SK-MEL-5 (cell line): ENCODE measurements around the gene ELL. TPM values are rescaled to one million over a fixed set of nuclear protein-coding genes. Genes with fewer than 3 reads are reported as not detected.
A peak's percentile ranks its signal among the peaks of the same experiment; 100 is the strongest.

Experiments
- DNase-seq: peaks from one replicate; pipeline ENCODE4 v3.0.0-alpha.2; 2016; ENCODE audit warnings: low read depth, low spot score
- in situ Hi-C: cut with HindIII; loops from 2 replicates; pipeline ENCODE4 v1.10.0; 2016; ENCODE audit warnings: low sequenced_read_pairs, high pct_unique_total_duplicates, low pct_unique_long_range_greater_than_20kb
- total RNA-seq: library from RNA; depleted of rRNA; stranded (reverse); fragments of >200 nt; shearing (Covaris generic); gene quantifications from 2 replicates; pipeline ENCODE4 v1.2.3, GENCODE V29; 2014

The ELL gene
- total RNA-seq, 1 experiment from 2014 or later = 4.0 TPM

DNA sequence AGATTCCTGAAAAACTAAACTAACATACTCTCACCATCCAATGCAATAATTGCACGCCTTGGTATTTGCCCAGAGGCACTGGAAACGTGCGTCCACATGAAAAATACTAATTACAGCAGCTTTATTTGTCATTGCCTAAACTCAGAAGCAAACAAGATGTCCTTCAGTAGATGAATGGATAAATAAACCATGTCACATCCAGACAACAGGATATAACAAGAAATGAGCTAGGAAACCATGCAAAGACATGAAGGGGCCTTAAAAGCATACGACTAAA lies 25.0 kb downstream of the ELL start:
- in situ Hi-C loops = no loop called here
- no peak for DNase-seq

DNA sequence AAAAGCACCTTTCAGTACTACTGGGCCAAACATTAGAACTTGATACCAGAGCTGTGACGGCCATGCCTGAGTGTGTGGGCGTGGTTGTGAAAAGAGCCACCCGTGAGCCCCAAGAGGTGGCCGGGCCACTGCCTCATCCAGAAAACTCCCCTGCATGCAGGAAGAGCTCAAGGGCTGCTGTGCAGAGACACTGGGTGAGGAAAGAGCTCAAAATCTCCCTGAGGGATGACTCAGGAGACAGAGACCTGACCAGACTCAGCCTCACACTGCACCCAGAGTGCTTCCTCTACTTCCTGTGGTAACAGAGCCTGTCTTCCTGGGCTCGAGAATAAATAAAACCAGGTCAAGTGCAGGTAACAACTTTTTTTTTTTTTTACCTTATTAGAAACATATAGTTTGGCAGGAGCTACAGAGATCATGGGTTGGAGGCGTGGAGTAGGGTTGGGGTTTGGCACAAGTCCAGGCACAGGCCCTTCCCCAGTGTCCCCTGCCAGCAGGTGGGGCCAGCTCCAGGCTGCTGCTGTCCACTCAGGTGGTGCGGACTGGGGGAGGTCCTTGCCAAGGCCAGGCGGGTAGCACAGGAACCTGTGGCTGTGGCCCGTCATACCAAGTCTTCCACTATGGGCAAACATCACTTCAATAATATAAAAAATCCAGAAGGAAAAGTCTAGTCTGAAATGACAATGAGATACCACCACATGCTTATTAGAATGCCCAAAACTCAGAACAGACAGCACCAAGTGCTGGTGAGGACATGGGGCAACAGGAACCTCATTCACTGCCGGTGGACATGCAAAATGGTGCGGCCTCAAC lies 25.5 kb downstream of the ELL start:
- DNase-seq = no peak
- in situ Hi-C loops = no loop called here

DNA sequence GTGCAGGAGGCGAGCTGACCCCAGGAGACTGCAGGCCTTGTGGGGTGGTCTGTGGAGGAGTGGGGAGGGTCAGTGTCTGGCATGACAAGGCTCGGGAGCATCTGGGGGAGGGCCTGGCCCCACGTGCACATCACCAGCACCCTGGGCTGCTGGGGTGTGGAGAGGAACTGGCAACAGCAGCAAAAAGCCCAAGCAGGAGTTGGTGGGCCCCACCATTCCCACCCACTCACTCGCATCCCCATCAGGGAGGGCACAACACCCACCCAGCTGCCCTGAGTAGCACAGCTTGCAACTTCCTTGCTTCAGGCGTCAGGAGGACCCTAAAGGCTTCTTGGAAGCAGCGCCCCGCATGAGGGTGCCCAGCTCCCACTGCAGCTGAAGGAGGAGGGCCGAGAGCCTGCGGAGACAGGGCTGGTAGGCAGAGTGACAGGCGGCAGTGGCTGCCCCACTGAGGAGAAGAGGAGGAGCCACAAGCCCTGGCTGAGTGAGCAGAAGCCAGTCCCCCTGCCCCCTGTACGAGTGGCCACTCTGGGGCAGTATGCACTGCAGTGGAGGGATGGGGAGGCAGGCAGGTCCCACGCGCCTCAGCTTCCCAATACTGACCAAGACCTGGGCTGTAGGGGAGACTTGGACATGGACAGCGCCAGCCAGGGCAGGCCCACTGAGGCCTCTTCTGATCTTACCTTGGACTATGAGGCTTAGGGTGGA lies 26.5 kb downstream of the ELL start:
- in situ Hi-C loops = no loop called here
- no peak for DNase-seq

- in situ Hi-C loops = no loop called here
- DNase-seq = no peak
These were observed 27.6 kb downstream of the ELL start for GRCh38 chr19:18494267-18494607.

- in situ Hi-C loops = no loop called here
- DNase-seq = no peak
These were observed 28.2 kb downstream of the ELL start for GRCh38 chr19:18493440-18494266.

DNA sequence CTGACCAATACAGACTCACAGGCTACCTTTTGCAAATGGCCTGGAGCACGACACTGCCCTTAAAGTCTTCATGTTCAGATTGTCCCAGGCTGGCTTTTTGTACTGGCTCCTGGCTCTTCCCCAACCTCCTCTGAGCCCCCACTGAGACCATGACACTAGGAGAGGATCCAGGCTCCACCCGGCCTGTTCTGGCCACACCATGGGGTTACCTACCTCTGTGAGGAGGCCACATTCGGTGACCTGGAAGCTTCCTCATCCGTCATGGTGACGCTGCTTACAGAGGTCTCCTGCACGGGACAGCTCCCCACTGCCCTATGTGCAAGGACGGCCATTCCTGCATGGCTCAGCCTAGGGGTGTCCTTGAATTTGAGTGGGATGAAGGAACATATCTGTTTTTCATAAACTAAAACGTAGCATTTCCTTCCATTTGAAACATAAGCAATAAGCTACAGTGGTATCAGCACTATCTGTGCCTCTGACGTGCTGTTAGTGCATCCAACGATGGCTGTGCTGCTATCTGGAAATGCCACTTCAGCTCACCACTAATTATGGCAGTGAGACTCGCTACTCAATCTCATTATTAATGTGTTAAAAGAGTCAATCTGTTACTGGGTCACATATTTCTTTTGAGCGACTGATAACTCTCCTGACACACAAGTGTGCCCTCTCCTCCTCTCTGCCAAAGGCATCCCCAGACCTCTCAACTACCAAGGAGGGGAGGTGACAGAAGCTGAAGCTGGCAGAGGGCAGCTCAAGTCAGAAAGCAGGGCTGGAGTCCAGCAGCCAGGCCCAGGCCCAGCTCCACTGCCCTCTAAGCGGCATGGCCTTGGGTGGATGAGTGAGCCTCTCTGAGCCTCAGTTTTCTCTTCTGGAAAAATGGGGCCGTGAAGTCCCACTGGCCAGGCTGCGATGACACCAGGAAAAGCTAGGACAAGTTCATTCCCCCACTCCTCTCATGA lies 29.6 kb downstream of the ELL start:
- in situ Hi-C loops = no loop called here
- no peak for DNase-seq

DNA sequence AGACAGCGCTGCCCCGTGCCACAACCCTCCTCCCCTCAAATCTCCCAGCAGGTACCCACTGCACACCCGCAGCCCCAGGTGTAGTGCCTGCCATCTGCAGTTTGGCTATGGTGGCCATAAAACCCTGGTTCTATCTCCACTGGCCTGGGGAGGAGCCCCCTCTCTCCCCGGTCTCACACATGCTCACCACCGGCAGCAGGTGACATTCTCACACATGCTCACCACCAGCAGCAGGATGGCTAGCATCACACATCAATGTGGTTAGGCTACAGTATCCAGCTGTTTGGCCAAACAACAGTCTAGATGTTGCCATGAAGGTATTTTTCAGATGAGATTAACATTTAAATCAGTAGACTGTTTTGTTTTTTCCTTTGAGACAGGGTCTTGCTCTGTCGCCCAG lies 31.1 kb downstream of the ELL start:
- no peak for DNase-seq
- in situ Hi-C loops = no loop called here

GRCh38 chr19:18489627-18490184 lies 32.2 kb downstream of the ELL start:
- no peak for DNase-seq

DNA sequence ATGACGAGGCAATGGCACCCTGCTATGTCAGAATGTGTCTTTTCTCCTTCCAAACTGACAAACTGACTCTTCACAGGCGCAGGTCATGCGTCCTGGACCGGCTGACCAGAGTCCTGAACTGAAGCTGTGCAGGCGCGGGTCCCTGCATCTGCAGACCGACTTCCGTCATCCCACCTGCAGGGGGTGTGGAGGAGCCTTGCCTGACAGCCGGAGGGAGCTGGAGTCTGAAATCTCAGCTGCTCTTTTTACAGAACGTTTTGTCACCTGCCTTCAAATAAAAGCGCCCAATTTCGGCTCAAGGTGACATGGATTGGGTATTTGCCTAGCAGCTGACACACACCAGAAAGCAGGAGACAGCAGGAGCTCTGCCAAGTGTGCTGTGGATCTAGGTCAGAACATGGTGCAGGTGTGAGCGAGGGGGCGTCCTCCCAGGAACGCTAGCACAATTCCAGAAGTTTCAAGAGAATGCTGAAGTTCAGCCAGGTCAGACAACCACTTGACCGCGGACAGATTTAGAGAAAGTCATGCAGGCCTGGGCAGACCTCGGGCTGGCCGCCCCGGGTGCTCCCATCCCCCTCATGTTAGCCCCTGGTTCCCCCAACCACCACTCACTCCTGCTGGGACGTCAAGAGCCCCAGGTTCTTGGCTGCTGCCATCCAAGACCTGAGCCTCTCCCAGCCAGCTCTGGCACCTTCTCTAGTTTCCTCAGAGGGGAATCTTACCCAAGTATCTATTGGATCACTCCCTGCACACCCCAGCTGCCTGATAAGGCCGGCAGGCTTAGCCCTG lies 32.8 kb downstream of the ELL start:
- in situ Hi-C loops = no loop called here
- peak; percentile 20 for DNase-seq

More at GRCh38 chr19:18489627-18490184, 32.2 kb downstream of the ELL start:
- in situ Hi-C loops = no loop called here

DNA sequence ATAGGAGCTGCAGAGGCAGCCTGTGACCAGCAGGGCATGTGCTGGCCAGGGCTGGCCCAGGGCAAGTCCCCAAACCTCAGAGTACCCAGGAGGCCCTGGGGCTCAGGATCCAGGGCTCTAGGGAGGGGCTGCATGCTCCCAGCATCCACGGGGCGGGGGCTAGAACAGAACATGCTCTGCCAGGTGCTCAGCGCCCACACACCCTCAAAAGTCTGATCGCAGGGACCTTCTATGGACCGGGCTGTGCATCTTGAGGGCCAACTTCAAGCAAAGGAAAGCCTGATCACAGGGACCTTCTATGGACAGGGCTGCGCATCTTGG lies 33.5 kb downstream of the ELL start:
- in situ Hi-C loops = no loop called here
- peak; percentile 49 for DNase-seq

DNA sequence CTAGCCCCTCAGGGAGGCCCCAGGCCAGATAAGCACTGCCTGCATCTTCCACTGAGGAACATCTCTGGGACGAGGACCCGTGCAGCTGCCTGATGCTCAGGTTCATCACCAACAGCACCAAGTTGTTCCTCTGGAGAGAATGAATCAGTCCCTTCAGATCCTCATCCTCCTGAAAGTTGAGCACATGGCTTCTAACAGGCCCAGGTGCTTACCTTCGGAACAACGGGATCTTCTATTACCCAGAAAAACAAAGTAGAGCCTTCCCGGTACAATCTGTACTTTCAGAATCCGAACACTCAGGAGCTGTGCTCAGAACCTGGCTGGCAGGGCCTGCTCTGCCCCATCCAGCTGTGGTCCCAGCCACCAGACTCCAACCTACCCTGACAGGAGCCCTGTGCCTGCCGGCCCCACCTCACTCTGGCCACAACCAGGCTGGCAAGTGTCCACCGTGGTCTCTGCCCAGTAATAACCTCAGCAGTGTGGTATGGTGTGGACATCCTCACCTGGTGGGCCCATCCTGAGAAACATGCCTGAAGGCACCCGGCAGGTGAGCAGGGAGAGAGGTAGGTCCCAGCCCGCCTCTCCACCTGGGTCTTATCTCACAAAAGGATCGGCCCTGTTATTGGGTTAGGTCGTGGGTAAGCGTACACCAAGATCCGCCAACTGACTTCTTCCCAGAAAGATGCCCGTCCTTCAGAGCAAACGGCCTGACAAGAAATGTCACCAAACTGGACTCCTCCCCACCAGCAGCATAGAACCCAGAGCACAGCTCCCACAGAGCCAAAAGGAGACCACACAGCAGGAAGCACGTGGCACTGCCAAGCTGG lies 34.1 kb downstream of the ELL start:
- in situ Hi-C loops = no loop called here
- no peak for DNase-seq

GRCh38 chr19:18486746-18487145 lies 35.1 kb downstream of the ELL start:
- in situ Hi-C loops = no loop called here

GRCh38 chr19:18484992-18485391 lies 36.9 kb downstream of the ELL start:
- in situ Hi-C loops = no loop called here
- no peak for DNase-seq

More at GRCh38 chr19:18486746-18487145, 35.1 kb downstream of the ELL start:
- no peak for DNase-seq

- no peak for DNase-seq
- in situ Hi-C loops = no loop called here
These were observed 38.6 kb downstream of the ELL start for GRCh38 chr19:18483119-18483890.

DNA sequence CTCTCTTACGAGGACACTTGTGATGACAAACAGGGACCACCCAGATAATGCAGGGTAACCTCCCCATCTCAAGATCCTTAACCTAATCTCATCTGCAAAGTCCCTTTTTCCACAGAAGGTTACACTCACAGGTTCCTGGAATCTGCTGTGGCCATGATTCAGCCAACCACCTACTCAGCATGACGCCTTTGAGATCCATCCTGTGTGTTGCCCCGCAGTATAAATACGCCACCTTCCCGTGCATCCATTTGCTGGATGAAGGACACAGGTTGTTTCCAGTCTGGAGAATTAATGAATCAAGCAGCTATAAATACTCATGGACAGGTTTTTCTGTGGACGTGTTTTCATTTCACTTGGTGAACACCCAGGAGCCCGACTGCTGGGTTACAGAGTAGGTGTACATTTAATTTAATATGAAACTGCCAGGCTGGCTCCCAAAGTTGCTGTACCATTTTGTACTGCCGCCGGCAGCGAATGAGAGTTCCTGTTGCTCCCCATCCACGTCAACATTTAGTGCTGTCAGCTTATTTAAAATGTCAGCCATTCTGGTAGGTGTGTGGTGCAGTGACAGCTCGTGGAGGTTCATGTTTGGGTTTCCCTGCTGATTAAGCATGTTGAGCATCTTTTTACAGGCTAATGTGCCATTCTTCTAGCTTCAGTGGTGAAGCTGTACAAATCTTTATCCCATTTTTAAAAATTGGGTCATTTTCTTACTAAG lies 40.2 kb downstream of the ELL start:
- DNase-seq = no peak
- in situ Hi-C loops = no loop called here
